HCT116 (cell line): ENCODE measurements around the gene SPIB. TPM values are rescaled to one million over a fixed set of nuclear protein-coding genes. Genes with fewer than 3 reads are reported as not detected.
A peak's percentile ranks its signal among the peaks of the same experiment; 100 is the strongest.

Source experiments
- ATAC-seq: fragments of 200-7000 bp; cut with Tn5 transposase; 2 replicates; pipeline ENCODE4 v1.9.1; 2020; ENCODE audit warnings: mild to moderate bottlenecking, moderate library complexity
- BruUV-seq: library from RNA; stranded (reverse); fragments of 400-500 nt; replicated peaks from 2 replicates; lab custom pipeline; 2021; lab: Mats Ljungman, UMichigan
- CTCF ChIA-PET: fragments of 300-600 bp; sonication (Branson Sonifier 250); formaldehyde crosslinking; loops from one replicate; lab custom pipeline; 2021; ENCODE audit warnings: antibody characterized with exemption; lab: Charles Lee
- POLR2A ChIA-PET: fragments of 300-600, 350-600 bp; sonication (Branson Sonifier 250); formaldehyde crosslinking; loops from one replicate; lab custom pipeline; 2021; ENCODE audit warnings: antibody characterized with exemption; lab: Charles Lee
- RAD21 ChIA-PET, 2 experiments: fragments of 300-600 bp; sonication (Branson Sonifier 250); formaldehyde crosslinking; loops; one replicate each; lab custom pipeline; 2023; ENCODE audit warnings: low total read pairs in 2 of 2; ENCODE audit not compliant: uncharacterized antibody in 2 of 2, unreplicated experiment in 2 of 2, low non-redundant PET in 1 of 2; lab: Charles Lee
- DNase-seq: peaks from one replicate; pipeline ENCODE4 v3.0.0-alpha.2; 2010; ENCODE audit warnings: low read depth, low spot score
- H2AFZ ChIP-seq: fragments of 200-600 bp; shearing (Covaris generic), sonication (generic); 2 replicates; pipeline ENCODE4 v1.6.1; 2017; ENCODE audit warnings: low read depth, mixed run types, mixed read lengths, antibody characterized with exemption, low read length; ENCODE audit not compliant: poor library complexity, severe bottlenecking
- H3K27ac ChIP-seq: 2 replicates; pipeline ENCODE4 v1.5.1; 2012; ENCODE audit warnings: low read depth, low read length
- H3K27me3 ChIP-seq: fragments of 200-600 bp; sonication (generic); 2 replicates; pipeline ENCODE4 v1.6.1; 2016; ENCODE audit warnings: mixed run types, low read length, mixed read lengths; ENCODE audit not compliant: insufficient read depth
- H3K36me3 ChIP-seq, 2 experiments: fragments of 200-500 bp in 1 of 2; fragments of 200-600 bp in 1 of 2; sonication (Bioruptor generic) in 1 of 2; sonication (generic) in 1 of 2; 2 replicates each; pipeline versions ENCODE4 v1.5.1 to v1.6.1; 2014 to 2016; ENCODE audit warnings: low read length in 2 of 2, inconsistent platforms in 1 of 2, mixed read lengths in 1 of 2, mixed run types in 1 of 2; ENCODE audit not compliant: insufficient read depth in 2 of 2, control insufficient read depth in 1 of 2
- H3K4me1 ChIP-seq, 2 experiments: fragments of 200-600 bp in 1 of 2; sonication (generic) in 1 of 2; 2 replicates each; pipeline versions ENCODE4 v1.5.1 to v1.6.1; 2012 to 2017; ENCODE audit warnings: low read length in 2 of 2, inconsistent platforms in 1 of 2, mild to moderate bottlenecking in 1 of 2, mixed read lengths in 1 of 2, mixed run types in 1 of 2, moderate library complexity in 1 of 2; ENCODE audit not compliant: insufficient read depth in 2 of 2, control insufficient read depth in 1 of 2
- H3K4me2 ChIP-seq: fragments of 200-600 bp; sonication (generic); 2 replicates; pipeline ENCODE4 v1.6.1; 2017; ENCODE audit warnings: mixed run types, low read length, mixed read lengths
- H3K4me3 ChIP-seq, 2 experiments: fragments of 200-600 bp in 1 of 2; sonication (generic) in 1 of 2; replicated peaks in 1 of 2; 2 replicates each; pipeline ENCODE4 v1.5.1; 2011 to 2016; ENCODE audit warnings: low read length in 2 of 2, control low read depth in 1 of 2, low read depth in 1 of 2, mild to moderate bottlenecking in 1 of 2, mixed read lengths in 1 of 2, mixed run types in 1 of 2
- H3K79me2 ChIP-seq: fragments of 200-600 bp; sonication (generic); 2 replicates; pipeline ENCODE4 v1.6.1; 2017; ENCODE audit warnings: mild to moderate bottlenecking, mixed run types, low read length, moderate library complexity, mixed read lengths; ENCODE audit not compliant: insufficient read depth
- H3K9ac ChIP-seq: fragments of 200-600 bp; sonication (generic); 2 replicates; pipeline ENCODE4 v1.6.1; 2016; ENCODE audit warnings: low read length, mixed read lengths
- H3K9me2 ChIP-seq: fragments of 200-600 bp; sonication (generic), shearing (Covaris generic); 2 replicates; pipeline ENCODE4 v1.6.1; 2017; ENCODE audit warnings: mixed run types, mild to moderate bottlenecking, moderate library complexity; ENCODE audit not compliant: insufficient read depth
- H3K9me3 ChIP-seq, 2 experiments: fragments of 200-500 bp in 1 of 2; fragments of 200-600 bp in 1 of 2; sonication (Bioruptor generic) in 1 of 2; sonication (generic) in 1 of 2; 2 replicates each; pipeline ENCODE4 v1.6.1; 2014 to 2017; ENCODE audit warnings: low read length in 2 of 2, mixed read lengths in 2 of 2, inconsistent platforms in 1 of 2, low read depth in 1 of 2, mild to moderate bottlenecking in 1 of 2, mixed run types in 1 of 2, moderate library complexity in 1 of 2; ENCODE audit not compliant: control insufficient read depth in 1 of 2, insufficient read depth in 1 of 2
- H4K20me1 ChIP-seq: fragments of 200-600 bp; sonication (generic), shearing (Covaris generic); 2 replicates; pipeline ENCODE4 v1.6.1; 2017; ENCODE audit warnings: mixed run types, mild to moderate bottlenecking, moderate library complexity; ENCODE audit not compliant: insufficient read depth
- CBX3 ChIP-seq: IDR thresholded peaks from 2 replicates; pipeline ENCODE4 v1.6.1; 2012; ENCODE audit warnings: low read depth
- CEBPB ChIP-seq: IDR thresholded peaks from 2 replicates; pipeline ENCODE4 v1.6.1; 2012; ENCODE audit warnings: low read depth
- ELF1 ChIP-seq: IDR thresholded peaks from 2 replicates; pipeline ENCODE4 v1.6.1; 2012; ENCODE audit warnings: low read depth, borderline replicate concordance
- FOSL1 ChIP-seq: IDR thresholded peaks from 2 replicates; pipeline ENCODE4 v1.6.1; 2012; ENCODE audit warnings: low read depth
- JUND ChIP-seq: IDR thresholded peaks from 2 replicates; pipeline ENCODE4 v1.6.1; 2012
- POLR2AphosphoS5 ChIP-seq: IDR thresholded peaks from 2 replicates; pipeline ENCODE4 v1.6.1; 2011; ENCODE audit warnings: mild to moderate bottlenecking, low read depth, low read length, moderate library complexity
- SIN3A ChIP-seq: IDR thresholded peaks from 2 replicates; pipeline ENCODE4 v1.6.1; 2012; ENCODE audit warnings: low read depth
- SP1 ChIP-seq: IDR thresholded peaks from 2 replicates; pipeline ENCODE4 v1.6.1; 2012; ENCODE audit warnings: low read depth
- SRF ChIP-seq: IDR thresholded peaks from 2 replicates; pipeline ENCODE4 v1.6.1; 2012; ENCODE audit warnings: low read depth
- TCF7L2 ChIP-seq: IDR thresholded peaks from 2 replicates; pipeline ENCODE4 v1.7.0; 2011; ENCODE audit warnings: borderline replicate concordance, inconsistent platforms; ENCODE audit not compliant: insufficient read depth, insufficient read length; ENCODE audit errors: extremely low read depth
- YY1 ChIP-seq: IDR thresholded peaks from 2 replicates; pipeline ENCODE4 v1.6.1; 2011; ENCODE audit warnings: low read length, low read depth, moderate library complexity, mild to moderate bottlenecking; ENCODE audit not compliant: insufficient replicate concordance; ENCODE audit errors: extremely low read depth
- ZFX ChIP-seq: fragments of 450-650 bp; IDR thresholded peaks from 2 replicates; pipeline ENCODE4 v1.6.1; 2017
- intact Hi-C: fragments of 100-400 bp; cut with micrococcal nuclease; formaldehyde crosslinking; loops from 2 replicates; pipeline ENCODE4 v1.10.0; 2022
- total RNA-seq: library from RNA; stranded (reverse); gene quantifications from one replicate; pipeline ENCODE4 v1.2.1, GENCODE V29; 2021; ENCODE audit not compliant: unreplicated experiment
- TF ChIP-seq, protein P1 (sequence below): IDR thresholded peaks from 2 replicates; pipeline ENCODE4 v1.6.1; 2012
- TF ChIP-seq, protein P2 (sequence below): IDR thresholded peaks from 2 replicates; pipeline ENCODE4 v1.6.1; 2012; ENCODE audit warnings: low read depth
- TF ChIP-seq, protein P3 (sequence below): IDR thresholded peaks from 2 replicates; pipeline ENCODE4 v1.6.1; 2011; ENCODE audit warnings: mild to moderate bottlenecking, low read length, moderate library complexity; ENCODE audit not compliant: insufficient replicate concordance; ENCODE audit errors: extremely low read depth
- TF ChIP-seq, protein P4 (sequence below): IDR thresholded peaks from 2 replicates; pipeline ENCODE4 v1.6.1; 2012

SPIB gene
- total RNA-seq, 1 experiment from 2014 or later, result 0.96 TPM

DNA sequence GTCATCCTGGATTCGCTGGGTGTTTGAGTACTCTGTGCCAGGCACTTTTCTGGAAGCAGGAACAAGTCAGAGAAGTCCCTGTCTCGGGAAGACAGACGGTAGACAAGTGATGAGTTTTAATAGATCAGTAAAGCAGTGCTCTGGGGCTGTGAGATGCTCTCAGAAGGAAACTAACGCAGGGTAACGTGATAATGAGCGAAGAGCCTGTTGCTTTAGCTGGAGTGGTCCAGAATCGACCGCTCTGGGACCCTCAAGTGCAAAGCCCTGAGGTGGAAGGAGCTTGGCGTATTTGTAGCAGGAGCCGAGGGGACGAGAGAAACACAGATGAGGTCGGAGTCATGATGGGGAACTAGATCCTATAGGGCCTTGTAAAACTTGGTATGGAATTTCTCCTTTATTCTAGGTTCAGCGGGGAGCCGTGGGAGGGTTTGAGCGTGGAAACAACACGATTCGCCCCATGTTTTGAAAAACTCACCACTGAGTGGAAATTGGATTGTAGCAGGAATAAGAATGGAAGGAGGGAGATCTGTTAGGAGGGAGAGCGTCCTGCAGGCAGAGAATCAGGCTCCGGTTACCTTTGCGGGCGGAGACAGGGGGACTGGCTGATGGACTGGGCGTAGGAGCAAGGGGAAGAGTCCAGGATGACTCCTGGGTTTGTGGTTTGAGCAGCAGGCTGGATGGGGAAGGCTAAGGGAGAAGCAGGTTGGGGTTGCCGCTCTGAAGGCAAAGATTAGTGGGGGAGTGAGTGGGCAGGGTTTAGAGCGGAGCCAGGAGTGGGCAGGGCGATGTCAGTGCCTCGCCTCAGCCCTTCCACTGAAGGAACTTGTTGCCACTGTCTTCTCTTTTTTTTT is 33.8 kb upstream of the SPIB start:
- Histone ChIP-seq H3K79me2 (peaks cover 57% of the 10 kb centered on the region), H3K9me3 (no peaks in the 10 kb centered on the region), H2AFZ (no peak overlapping the region), H3K4me2 (peak overlapping the region; percentile 82), H3K9me2 (no peaks in the 10 kb centered on the region), H3K36me3 (peaks cover 14 to 27% of the 10 kb centered on the region in 2 experiments; a peak in 2 of 4 replicates), H3K4me1 (peaks cover 11 to 16% of the 10 kb centered on the region in 2 experiments; a peak in 3 of 4 replicates), H3K4me3 (peak overlapping the region; percentile 49 to 71), H3K9ac (peak overlapping the region; percentile 81), H3K27ac (peak overlapping the region; percentile 71), H3K27me3 (no peaks in the 10 kb centered on the region), H4K20me1 (no peaks in the 10 kb centered on the region)
- ChIA-PET POLR2A (interaction anchor here (1.0 to 1.4 kb wide), 3 partner anchors 9 to 81 kb away, joined by 3 to 5 read pairs (median 4); partner anchors contain the start of gene NR1H2), RAD21 (no interaction called here), CTCF (interaction anchor here (1.2 kb wide), 1 partner anchor 56 kb away, joined by 3 read pairs; the partner anchor contains the start of gene KCNC3)
- TSS peak; percentile 45 for BruUV-seq
- intact Hi-C loops, result no loop called here
- ATAC-seq, result no peak
- TF ChIP-seq CEBPB, result no peak
- TF ChIP-seq ZFX, result peak; percentile 20; the same call in 1 of the 2 replicates
- TF ChIP-seq, protein P1, sequence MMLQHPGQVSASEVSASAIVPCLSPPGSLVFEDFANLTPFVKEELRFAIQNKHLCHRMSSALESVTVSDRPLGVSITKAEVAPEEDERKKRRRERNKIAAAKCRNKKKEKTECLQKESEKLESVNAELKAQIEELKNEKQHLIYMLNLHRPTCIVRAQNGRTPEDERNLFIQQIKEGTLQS, result no peak
- no peak for TF ChIP-seq TCF7L2
- no peak for TF ChIP-seq FOSL1
- TF ChIP-seq, protein P2, sequence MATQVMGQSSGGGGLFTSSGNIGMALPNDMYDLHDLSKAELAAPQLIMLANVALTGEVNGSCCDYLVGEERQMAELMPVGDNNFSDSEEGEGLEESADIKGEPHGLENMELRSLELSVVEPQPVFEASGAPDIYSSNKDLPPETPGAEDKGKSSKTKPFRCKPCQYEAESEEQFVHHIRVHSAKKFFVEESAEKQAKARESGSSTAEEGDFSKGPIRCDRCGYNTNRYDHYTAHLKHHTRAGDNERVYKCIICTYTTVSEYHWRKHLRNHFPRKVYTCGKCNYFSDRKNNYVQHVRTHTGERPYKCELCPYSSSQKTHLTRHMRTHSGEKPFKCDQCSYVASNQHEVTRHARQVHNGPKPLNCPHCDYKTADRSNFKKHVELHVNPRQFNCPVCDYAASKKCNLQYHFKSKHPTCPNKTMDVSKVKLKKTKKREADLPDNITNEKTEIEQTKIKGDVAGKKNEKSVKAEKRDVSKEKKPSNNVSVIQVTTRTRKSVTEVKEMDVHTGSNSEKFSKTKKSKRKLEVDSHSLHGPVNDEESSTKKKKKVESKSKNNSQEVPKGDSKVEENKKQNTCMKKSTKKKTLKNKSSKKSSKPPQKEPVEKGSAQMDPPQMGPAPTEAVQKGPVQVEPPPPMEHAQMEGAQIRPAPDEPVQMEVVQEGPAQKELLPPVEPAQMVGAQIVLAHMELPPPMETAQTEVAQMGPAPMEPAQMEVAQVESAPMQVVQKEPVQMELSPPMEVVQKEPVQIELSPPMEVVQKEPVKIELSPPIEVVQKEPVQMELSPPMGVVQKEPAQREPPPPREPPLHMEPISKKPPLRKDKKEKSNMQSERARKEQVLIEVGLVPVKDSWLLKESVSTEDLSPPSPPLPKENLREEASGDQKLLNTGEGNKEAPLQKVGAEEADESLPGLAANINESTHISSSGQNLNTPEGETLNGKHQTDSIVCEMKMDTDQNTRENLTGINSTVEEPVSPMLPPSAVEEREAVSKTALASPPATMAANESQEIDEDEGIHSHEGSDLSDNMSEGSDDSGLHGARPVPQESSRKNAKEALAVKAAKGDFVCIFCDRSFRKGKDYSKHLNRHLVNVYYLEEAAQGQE, result no peak
- TF ChIP-seq, protein P3, sequence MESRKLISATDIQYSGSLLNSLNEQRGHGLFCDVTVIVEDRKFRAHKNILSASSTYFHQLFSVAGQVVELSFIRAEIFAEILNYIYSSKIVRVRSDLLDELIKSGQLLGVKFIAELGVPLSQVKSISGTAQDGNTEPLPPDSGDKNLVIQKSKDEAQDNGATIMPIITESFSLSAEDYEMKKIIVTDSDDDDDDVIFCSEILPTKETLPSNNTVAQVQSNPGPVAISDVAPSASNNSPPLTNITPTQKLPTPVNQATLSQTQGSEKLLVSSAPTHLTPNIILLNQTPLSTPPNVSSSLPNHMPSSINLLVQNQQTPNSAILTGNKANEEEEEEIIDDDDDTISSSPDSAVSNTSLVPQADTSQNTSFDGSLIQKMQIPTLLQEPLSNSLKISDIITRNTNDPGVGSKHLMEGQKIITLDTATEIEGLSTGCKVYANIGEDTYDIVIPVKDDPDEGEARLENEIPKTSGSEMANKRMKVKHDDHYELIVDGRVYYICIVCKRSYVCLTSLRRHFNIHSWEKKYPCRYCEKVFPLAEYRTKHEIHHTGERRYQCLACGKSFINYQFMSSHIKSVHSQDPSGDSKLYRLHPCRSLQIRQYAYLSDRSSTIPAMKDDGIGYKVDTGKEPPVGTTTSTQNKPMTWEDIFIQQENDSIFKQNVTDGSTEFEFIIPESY, result no peak
- no peak for TF ChIP-seq SP1
- no peak for TF ChIP-seq ELF1
- no peak for TF ChIP-seq SRF
- 0 out of 2 replicates have a peak, but pooled peaks have one; percentile 4 for TF ChIP-seq POLR2AphosphoS5
- TF ChIP-seq CBX3, result no peak
- TF ChIP-seq SIN3A, result peak; percentile 35; the same call in 1 of the 2 replicates
- no peak for TF ChIP-seq JUND
- no peak for TF ChIP-seq YY1
- TF ChIP-seq, protein P4, sequence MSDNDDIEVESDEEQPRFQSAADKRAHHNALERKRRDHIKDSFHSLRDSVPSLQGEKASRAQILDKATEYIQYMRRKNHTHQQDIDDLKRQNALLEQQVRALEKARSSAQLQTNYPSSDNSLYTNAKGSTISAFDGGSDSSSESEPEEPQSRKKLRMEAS, result 0 out of 2 replicates have a peak, but pooled peaks have one; percentile 44
- TF ChIP-seq, all 23 proteins: peak for 4
- DNase-seq, result no peak
